ENCODE results near the gene PANK3.
"Not testable (repeated sequence)": the region's sequence is repeated elsewhere in the genome, so short reads cannot be mapped to it uniquely, and the experiment has no call there.

PANK3 gene

DNA sequence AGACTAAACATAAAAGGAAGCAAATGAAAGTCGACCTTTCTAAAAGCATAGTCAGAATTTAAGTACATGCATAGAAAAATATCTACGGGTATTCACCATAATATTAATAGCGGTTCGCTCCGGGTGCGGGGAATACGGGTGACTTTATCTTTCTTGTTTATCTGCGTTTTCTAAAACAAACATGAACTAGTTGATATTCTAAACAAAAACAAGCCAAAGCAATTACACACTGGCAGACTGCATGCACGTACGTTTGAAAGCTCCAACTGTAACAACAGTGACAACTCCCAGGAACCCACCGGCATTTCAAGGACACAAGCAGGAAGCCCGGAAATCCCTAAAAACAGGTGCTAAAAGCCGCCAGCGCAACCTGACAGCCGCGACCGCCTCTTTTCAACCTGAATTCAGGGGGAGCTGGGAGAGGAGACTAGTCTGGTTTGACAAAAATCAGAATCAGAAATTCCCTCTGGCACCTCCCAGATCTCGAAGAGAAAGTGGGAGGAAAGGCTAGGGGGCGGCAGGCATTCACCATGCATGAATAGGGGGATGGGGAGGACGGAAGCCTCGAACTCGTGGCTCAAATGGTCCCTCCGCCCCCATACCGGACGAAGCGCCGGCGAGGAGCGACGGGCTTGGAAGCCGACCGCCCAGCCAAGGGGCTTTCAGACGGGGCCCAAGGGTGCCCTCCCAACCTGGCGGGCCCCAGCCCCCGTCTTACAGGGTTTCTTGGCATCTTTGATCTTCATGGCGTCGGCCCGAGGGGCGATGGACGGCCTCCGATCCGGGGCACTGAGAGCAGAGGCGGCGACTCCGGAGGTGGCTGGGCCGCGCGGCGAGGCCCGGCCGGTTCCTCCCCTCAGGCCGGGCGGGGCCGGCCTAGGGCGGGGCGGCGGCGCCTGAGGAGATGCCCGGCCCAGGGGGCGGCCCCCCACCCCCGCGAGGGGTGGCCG, at the start of gene PANK3:
TSS of gene PANK3 (minus strand) at position 831 of the 950 bp plus-strand sequence. CDS start at position 746, 85 bp downstream.
- no peak for DNase-seq

DNA sequence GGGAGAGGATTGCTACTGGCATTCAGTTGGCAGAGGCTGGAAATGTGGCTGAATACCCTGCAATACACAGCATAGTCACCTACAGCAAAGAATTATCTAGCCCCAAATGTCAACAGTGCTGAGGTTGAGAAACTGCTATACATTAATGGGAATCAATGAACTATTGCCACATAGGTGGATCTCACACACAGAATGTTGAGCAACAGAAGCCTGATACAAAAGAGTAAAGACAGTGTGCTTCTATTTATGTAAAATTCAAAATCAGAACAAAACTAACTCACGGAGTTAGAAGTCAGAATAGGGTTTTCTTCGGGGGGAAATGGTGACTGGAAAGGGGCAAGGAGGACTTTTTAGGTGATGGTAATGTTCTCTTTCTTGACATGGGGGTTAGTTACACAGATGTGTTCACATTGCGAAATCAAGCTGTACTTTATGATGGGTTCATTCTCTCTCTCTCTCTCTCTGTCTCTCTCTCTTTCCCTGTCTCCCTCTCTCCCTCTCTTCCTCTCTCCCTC, 45.7 kb upstream of the PANK3 start:
- DNase-seq: no peak

- DNase-seq: no peak
These were observed 41.6 kb upstream of the PANK3 start for GRCh38 chr5:168620807-168621206.

- DNase-seq: no peak
These were observed 35.5 kb upstream of the PANK3 start for GRCh38 chr5:168614661-168615060.

GRCh38 chr5:168613996-168614395, 34.8 kb upstream of the PANK3 start:
- DNase-seq: no peak

- no peak for DNase-seq
These were observed 34.2 kb upstream of the PANK3 start for GRCh38 chr5:168613396-168613795.

GRCh38 chr5:168612996-168613395, 33.8 kb upstream of the PANK3 start:
- DNase-seq: no peak

DNA sequence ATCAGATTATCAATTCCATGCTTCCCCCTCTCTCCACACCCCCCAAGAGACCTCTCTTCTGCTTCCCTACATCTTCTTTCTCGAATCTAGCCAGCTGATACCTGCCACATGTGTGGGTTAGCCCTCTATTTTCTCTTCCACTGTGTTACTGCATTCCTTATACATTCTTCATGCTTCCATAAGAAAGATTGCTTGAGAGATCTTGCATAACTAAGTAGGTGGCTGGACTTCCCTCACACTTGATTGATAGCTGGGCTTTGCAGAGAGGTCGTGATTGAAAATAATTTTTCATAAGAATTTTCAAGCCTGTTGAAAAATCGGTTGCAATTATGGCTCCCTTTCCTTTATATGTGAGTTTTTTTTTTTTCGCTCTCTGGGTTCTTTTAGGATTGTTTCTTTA, 33.0 kb upstream of the PANK3 start:
- DNase-seq: no peak

DNA sequence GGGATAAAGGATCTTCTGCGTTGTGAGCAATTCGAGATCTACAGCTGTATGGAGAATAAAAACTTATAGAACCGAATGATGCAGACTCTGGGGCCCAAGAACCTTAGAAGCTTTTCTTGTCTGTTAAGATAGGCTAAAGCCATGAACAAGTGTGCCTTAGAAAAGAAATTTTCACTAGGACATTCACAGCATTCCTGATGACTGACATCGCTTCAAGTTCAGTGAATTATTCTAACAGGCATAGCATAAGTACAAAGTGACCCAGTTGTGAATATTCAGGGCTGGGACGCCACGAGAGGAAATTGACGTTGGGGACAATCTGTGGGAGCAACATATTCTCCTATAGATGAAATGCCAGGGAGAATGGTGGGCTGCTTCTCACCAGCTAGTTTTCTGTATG, 32.0 kb upstream of the PANK3 start:
- no peak for DNase-seq

- DNase-seq: no peak
These were observed 30.8 kb upstream of the PANK3 start for GRCh38 chr5:168609806-168610482.

GRCh38 chr5:168608821-168609220, 29.7 kb upstream of the PANK3 start:
- no peak for DNase-seq

- no peak for DNase-seq
These were observed 29.2 kb upstream of the PANK3 start for GRCh38 chr5:168608386-168608785.

GRCh38 chr5:168607946-168608345, 28.8 kb upstream of the PANK3 start:
- no peak for DNase-seq

- no peak for DNase-seq
These were observed 27.4 kb upstream of the PANK3 start for GRCh38 chr5:168606562-168606961.

GRCh38 chr5:168604436-168604835, 25.3 kb upstream of the PANK3 start:
- no peak for DNase-seq

DNA sequence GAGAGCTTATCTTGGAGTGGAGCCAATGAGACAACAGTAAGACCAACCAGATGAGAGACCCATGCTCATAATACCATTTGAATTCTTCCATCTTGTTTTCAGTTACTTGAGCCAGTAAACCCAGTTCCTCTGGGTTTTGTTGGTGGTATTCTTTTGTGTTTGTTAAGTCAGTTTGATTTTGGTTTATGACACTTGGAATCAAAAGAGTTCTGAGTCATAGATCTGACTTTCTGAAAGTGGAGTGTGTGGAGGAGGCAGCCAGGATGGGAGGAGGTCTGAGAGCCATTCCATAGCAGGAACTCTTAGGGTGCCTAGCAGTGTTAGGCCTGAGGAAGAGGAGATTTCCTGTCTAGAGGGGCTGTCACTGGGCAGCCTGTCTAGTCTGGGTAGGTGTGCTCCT, 24.6 kb upstream of the PANK3 start:
- no peak for DNase-seq

- no peak for DNase-seq
These were observed 23.3 kb upstream of the PANK3 start for GRCh38 chr5:168602517-168602916.

DNA sequence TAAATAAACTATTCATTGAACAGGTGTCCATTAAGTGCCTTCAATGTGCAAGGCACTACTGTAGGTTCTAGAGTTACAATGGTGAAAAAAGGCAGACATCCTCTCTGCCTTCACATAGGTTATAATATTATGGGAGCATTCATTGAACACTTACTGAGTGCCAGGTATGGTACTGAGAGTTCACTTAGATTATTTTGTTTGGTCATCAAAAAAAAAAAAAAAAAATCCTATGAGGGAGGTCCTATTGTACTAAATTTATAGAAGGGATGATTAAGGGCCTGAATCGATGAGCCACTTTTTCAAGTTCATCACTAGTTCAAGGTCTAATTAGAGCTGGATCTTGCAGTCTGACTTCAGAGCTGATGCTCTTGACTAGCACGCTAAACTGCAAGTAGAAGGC, 22.8 kb upstream of the PANK3 start:
- DNase-seq: no peak

- DNase-seq: no peak
These were observed 21.2 kb upstream of the PANK3 start for GRCh38 chr5:168600409-168600808.

- no peak for DNase-seq
These were observed 20.7 kb upstream of the PANK3 start for GRCh38 chr5:168599826-168600225.

DNA sequence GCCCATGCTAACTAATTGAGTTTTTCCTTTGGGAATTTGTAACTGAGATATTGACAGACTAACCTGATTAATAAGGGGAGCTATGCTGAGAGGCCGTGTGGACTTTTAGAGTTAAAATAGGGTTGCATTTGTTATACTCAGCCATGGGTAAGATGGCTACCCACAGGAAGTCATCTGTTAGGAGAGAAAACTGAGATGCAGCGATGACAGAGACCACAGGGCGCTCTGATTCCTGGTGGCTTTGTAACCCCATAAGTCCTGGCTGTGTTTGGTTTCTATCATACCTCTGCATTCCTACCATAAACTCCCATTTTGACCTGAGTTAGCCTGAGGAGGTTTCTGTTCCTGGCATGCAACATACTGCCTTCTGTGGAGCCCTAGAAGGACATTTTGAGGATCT, 19.5 kb upstream of the PANK3 start:
- no peak for DNase-seq

DNA sequence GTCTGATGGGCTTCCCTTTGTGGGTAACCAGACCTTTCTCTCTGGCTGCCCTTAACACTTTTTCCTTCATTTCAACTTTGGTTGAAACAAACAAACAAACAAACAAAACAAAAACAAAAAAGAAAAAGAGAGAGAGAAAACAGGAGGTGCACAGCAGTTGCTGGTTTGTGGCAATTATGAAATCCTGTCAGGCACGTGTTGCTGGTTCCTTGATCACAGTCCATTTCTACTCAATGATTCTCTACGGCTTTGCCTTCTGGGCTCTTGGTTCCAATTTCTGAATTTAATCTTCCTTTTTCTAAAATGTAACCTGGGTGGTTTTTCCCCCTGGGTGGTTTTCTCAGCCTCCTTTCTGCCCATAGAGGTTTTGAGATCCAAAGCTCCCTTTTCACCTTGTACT, 17.8 kb upstream of the PANK3 start:
- DNase-seq: no peak

DNA sequence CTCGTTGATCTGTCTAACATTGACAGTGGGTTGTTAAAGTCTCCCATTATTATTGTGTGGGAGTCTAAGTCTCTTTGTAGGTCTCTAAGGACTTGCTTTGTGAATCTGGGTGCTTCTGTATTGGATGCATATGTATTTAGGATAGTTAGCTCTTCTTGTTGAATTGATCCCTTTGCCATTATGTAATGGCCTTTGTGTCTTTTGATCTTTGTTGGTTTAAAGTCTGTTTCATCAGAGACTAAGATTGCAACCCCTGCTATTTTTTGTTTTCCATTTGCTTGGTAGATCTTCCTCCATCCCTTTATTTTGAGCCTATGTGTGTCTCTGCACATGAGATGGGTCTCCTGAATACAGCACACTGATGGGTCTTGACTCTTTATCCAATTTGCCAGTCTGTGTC, 17.0 kb upstream of the PANK3 start:
- DNase-seq: not testable (repeated sequence)

DNA sequence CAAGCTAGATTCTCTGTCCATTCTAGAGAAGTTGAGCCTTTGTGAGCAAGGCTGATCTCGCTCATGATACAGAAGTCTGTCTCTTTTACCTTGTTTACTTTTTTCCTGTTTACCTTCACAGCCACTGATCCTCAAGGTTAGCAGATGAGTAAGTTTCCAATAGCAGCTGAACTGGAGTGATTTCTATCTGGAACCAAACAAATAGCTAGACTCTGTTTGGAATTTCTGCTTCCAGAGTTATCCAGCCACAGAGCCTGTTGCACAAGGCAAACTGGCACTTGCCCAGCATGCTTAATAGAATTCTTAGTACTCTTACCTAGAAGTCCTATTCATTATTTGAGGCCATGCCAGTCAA, 12.8 kb upstream of the PANK3 start:
- DNase-seq: no peak

Data from stimulated activated CD4-positive, alpha-beta T cell treated with anti-CD3 and anti-CD28 coated beads, Interleukin-4, amount 100 ng/mL, for 1 hour (primary cell).